Spleen (tissue), 11 donors: ENCODE results near the gene HEYL. TPM values are rescaled to one million over a fixed set of nuclear protein-coding genes. Genes with fewer than 3 reads are reported as not detected.

Source experiments
- DNase-seq: peaks from one replicate; pipeline ENCODE4 v3.0.0-alpha.2; 2020
- H3K27ac ChIP-seq, 8 donors: fragments of 200-600 bp; sonication (generic) in 7 of 8; 1 replicate in 4 of 8; 2 replicates in 4 of 8; pipeline versions ENCODE4 v1.5.0 to v1.8.0; 2016 to 2021; ENCODE audit warnings: inconsistent platforms in 4 of 8, mild to moderate bottlenecking in 4 of 8, moderate library complexity in 1 of 8
- H3K27me3 ChIP-seq, 7 donors: fragments of 200-600 bp; sonication (generic) in 6 of 7; replicated peaks in 1 of 7; 1 replicate in 4 of 7; 2 replicates in 3 of 7; pipeline versions ENCODE4 v1.5.0 to v1.8.0; 2016 to 2021; ENCODE audit warnings: inconsistent platforms in 3 of 7, mild to moderate bottlenecking in 1 of 7
- H3K36me3 ChIP-seq, 6 donors: fragments of 200-600 bp; sonication (generic) in 5 of 6; 1 replicate in 4 of 6; 2 replicates in 2 of 6; pipeline versions ENCODE4 v1.5.0 to v1.8.0; 2016 to 2021; ENCODE audit warnings: inconsistent platforms in 2 of 6
- H3K4me1 ChIP-seq, 6 donors: fragments of 200-600 bp; sonication (generic) in 5 of 6; 1 replicate in 3 of 6; 2 replicates in 3 of 6; pipeline versions ENCODE4 v1.5.0 to v1.8.0; 2016 to 2021; ENCODE audit warnings: inconsistent platforms in 3 of 6
- H3K4me3 ChIP-seq, 8 donors: fragments of 200-600 bp; sonication (generic) in 7 of 8; 1 replicate in 4 of 8; 2 replicates in 4 of 8; pipeline versions ENCODE4 v1.5.0 to v1.8.0; 2016 to 2021; ENCODE audit warnings: inconsistent platforms in 4 of 8, mild to moderate bottlenecking in 4 of 8, moderate library complexity in 2 of 8
- H3K9me3 ChIP-seq, 8 donors: fragments of 200-600 bp; sonication (generic) in 7 of 8; 1 replicate in 4 of 8; 2 replicates in 4 of 8; pipeline versions ENCODE4 v1.5.0 to v1.8.0; 2016 to 2021; ENCODE audit warnings: inconsistent platforms in 4 of 8
- CTCF ChIP-seq, 11 experiments: fragments of 200-600 bp in 7 of 11; fragments of 450-650 bp in 4 of 11; sonication (generic) in 4 of 11; IDR thresholded peaks in 8 of 11; conservative IDR thresholded peaks in 3 of 11; 1 replicate in 7 of 11; 2 replicates in 4 of 11; pipeline versions ENCODE4 v1.4.0 to v1.8.0; 2016 to 2021; ENCODE audit warnings: antibody characterized with exemption in 11 of 11, inconsistent platforms in 4 of 11, mild to moderate bottlenecking in 1 of 11
- POLR2A ChIP-seq, 3 donors: fragments of 450-650 bp; IDR thresholded peaks; one replicate each; pipeline ENCODE4 v1.5.1; 2017; ENCODE audit warnings: antibody characterized with exemption in 3 of 3, mild to moderate bottlenecking in 1 of 3
- POLR2AphosphoS5 ChIP-seq, 3 donors: sonication (generic); formaldehyde crosslinking; IDR thresholded peaks; one replicate each; pipeline ENCODE4 v1.5.1; 2017; ENCODE audit warnings: antibody characterized with exemption in 3 of 3
- WGBS, 5 donors: extraction: QIAGEN DNeasy Blood & Tissue Kit in 3 of 5; methylation state at CpG; one replicate each; pipeline versions ENCODE4 v1.1.5 to v1.1.7; 2013 to 2018; 5-methylcytosine and 5-hydroxymethylcytosine counted together
- intact Hi-C: fragments of 100-400 bp; cut with DNase I; formaldehyde crosslinking; loops from one replicate; pipeline ENCODE4 v1.15.0; 2023; ENCODE audit warnings: low total_unique reads
- polyA plus RNA-seq, 3 donors: library from polyadenylated mRNA; stranded (reverse); fragments of 200-250 nt; gene quantifications; one replicate each; pipeline ENCODE4 v1.2.1, GENCODE V29; 2013
- total RNA-seq, 7 donors: library from RNA; depleted of rRNA in 3 of 7; stranded (reverse); fragments of >200 nt in 3 of 7; fragmentation: NEBNext Ultra II Directional in 4 of 7; extraction: Animal tissue kit (Norgen Biotek cat#: 25700) in 4 of 7; gene quantifications; one replicate each; pipeline versions ENCODE4 v1.1.0 to v1.2.1, GENCODE V29; 2016 to 2021
- donor health status: healthy with polysubstance abuse.
- donor health status: DM: no; HTN: no; CAD: no; lungs with moderate emphysema.
- donor health status: DM: no; HTN: no; CAD: no.
- donor health status: Bipolar disorder and iron deficiency.
- donor health status: healthy.
- donor health status: DM: no; HTN: no; CAD: no.
- donor health status: DM: yes; HTN: yes; CAD: no.

The HEYL gene
- total and polyA plus RNA-seq, 10 donors: 1.2 to 9.9 (median 3.8) TPM

DNA sequence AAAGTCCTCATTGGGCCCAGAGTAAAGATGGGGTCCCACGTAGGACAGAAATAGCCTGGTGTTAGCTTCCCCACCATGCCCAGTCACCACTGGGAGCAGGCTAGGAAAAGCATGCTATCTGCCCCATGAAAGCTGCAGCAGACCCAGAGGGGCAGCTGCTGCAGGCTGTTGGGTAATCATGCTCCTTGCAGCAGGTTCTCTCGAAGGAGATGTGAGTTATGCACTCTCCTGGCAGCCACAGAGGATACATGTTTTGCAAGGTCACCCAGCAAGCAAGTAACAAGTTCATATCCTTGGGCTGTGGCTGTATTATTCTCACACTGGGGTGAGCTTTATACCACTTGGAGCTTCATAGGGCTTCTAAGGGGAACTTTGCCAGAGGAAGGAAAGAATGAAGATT lies 9.1 kb upstream of the HEYL start:
- Histone ChIP-seq H3K9me3 (no peaks in the 10 kb centered on the region), H3K27ac (peak overlapping the region in 1 of 8 donors; percentile 63), H3K4me1 (peaks cover 0 to 13% (median 1%) of the 10 kb centered on the region in 6 donors), H3K4me3 (no peak overlapping the region), H3K36me3 (no peaks in the 10 kb centered on the region), H3K27me3 (no peaks in the 10 kb centered on the region)
- 46 to 67% (median 58%) methylated on average over 2 of the region's 2 CpGs for WGBS, 5 donors
- intact Hi-C loops: no loop called here
- no peak for DNase-seq
- no peak for TF ChIP-seq POLR2A (IDR thresholded peaks at IDR 0.05)
- no peak for TF ChIP-seq CTCF (IDR thresholded peaks at IDR 0.05 in 8 of 11, conservative IDR thresholded peaks at IDR 0.05 in 3 of 11)
- TF ChIP-seq POLR2AphosphoS5 (IDR thresholded peaks at IDR 0.05): no peak

GRCh38 chr1:39647247-39647646 lies 7.8 kb upstream of the HEYL start:
- Histone ChIP-seq H3K27ac (peak overlapping the region in 5 of 8 donors; percentile 2 to 69 (median 61)), H3K27me3 (no peaks in the 10 kb centered on the region), H3K36me3 (no peaks in the 10 kb centered on the region), H3K4me3 (no peak overlapping the region), H3K9me3 (no peaks in the 10 kb centered on the region), H3K4me1 (peaks cover 0 to 19% (median 0%) of the 10 kb centered on the region in 6 donors)
- intact Hi-C loops: no loop called here
- no peak for DNase-seq
- TF ChIP-seq CTCF (IDR thresholded peaks at IDR 0.05 in 8 of 11, conservative IDR thresholded peaks at IDR 0.05 in 3 of 11) (no peak), POLR2AphosphoS5 (IDR thresholded peaks at IDR 0.05) (no peak), POLR2A (IDR thresholded peaks at IDR 0.05) (no peak)
- WGBS, 5 donors: 49 to 85% (median 71%) methylated on average over 3 of the region's 3 CpGs

DNA sequence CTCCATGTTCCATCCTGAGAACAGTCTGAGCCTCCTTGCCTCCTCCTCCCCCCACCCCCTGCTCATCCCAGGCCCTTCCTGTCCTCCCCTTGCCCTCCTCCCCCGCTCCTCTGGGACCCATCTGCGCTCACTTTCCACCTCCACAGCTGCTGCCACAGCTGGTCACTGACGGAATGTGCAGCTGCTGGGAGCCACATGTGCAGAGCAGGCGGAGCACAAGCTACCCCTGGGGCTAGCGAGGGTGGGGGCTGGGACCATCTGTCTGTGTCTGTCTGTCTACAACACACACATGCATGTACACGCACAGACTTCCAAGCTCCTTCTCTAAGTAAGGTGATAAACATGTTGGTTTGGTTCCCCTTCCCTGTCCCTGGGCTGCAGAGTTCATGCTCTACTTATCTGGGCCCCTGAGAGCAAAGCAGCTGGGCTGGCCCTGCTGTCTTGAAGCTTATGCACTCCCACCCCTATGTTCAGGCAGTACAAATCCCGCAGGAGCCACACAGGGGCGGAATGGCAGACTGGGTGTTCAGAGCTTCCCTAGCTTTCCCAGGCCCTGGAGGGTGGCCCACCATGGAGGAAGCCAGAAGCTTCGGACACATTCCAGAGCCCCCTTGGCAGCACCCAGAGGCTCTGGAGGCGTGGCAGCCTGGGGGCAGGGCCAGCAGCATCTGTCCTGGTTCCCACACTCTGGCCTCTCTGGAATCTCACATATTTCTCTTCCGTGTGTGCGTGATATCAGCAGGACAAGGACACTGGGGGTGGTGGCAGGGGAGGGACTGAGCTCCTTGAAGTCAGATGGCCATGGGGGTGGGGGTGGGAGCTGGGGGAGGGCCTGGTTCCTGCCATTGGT lies 7.0 kb upstream of the HEYL start:
- no peaks in the 10 kb centered on the region for H3K9me3 ChIP-seq
- H3K27me3 ChIP-seq: no peaks in the 10 kb centered on the region
- intact Hi-C loops: no loop called here
- peak overlapping the region in 6 of 8 donors; percentile 36 to 69 (median 61) for H3K27ac ChIP-seq
- TF ChIP-seq POLR2A (IDR thresholded peaks at IDR 0.05): no peak
- TF ChIP-seq CTCF (IDR thresholded peaks at IDR 0.05 in 8 of 11, conservative IDR thresholded peaks at IDR 0.05 in 3 of 11): no peak
- peak; percentile 76 to 80 (median 77) for TF ChIP-seq POLR2AphosphoS5 (IDR thresholded peaks at IDR 0.05)
- H3K4me1 ChIP-seq: peaks cover 0 to 21% (median 0%) of the 10 kb centered on the region in 6 donors
- no peak overlapping the region for H3K4me3 ChIP-seq
- 54 to 67% (median 62%) methylated on average over 10 to 12 of the region's 12 CpGs for WGBS, 5 donors
- no peak for DNase-seq
- H3K36me3 ChIP-seq: no peaks in the 10 kb centered on the region

DNA sequence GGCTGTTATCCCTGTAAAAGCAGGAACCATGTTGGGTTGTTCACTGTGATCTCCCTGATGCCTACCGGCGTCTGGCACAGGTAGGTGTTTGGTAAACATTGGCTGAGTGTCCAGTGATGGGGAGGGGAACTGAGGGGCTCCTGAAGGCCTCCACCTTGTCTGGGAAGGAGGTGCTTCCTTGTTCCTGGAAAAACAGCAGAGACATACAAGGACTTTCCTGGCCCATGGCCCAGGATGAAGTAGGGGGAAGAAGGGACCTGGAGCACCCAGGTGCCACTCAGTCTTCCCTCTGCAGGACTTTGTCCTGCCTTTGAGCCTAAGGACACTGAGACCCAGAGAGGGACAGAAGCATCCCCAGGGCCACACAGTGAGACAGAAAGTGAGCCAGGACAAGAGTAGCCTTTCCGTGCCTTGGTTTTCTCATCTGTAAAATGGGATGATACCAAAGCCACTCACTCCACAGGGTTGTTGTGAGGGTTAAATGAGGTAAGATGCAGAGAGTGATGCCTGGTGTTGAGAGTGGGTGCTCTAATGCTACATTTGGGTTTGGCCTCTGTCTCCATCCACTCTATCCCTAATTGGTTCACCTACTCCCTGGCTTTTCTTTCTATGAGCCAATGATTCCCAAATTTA lies 6.1 kb upstream of the HEYL start:
- Histone ChIP-seq H3K4me1 (peaks cover 0 to 24% (median 0%) of the 10 kb centered on the region in 6 donors), H3K9me3 (no peaks in the 10 kb centered on the region), H3K36me3 (no peaks in the 10 kb centered on the region), H3K4me3 (no peak overlapping the region), H3K27ac (peak overlapping the region in 4 of 8 donors; percentile 61 to 69 (median 62)), H3K27me3 (peaks cover 0 to 2% (median 0%) of the 10 kb centered on the region in 7 donors)
- intact Hi-C loops: no loop called here
- no peak for DNase-seq
- TF ChIP-seq POLR2AphosphoS5 (IDR thresholded peaks at IDR 0.05) (no peak), POLR2A (IDR thresholded peaks at IDR 0.05) (no peak), CTCF (IDR thresholded peaks at IDR 0.05 in 8 of 11, conservative IDR thresholded peaks at IDR 0.05 in 3 of 11) (no peak)
- WGBS, 5 donors: 76 to 98% (median 88%) methylated on average over 3 of the region's 3 CpGs
